Kidney tubule cell (primary cell): ENCODE results near the gene STXBP5.
"Not testable (repeated sequence)": the region's sequence is repeated elsewhere in the genome, so short reads cannot be mapped to it uniquely, and the experiment has no call there.

Experiments
- DNase-seq: peaks from one replicate; pipeline ENCODE4 v3.0.0-alpha.2; 2018; ENCODE audit warnings: low spot score

STXBP5 gene

DNA sequence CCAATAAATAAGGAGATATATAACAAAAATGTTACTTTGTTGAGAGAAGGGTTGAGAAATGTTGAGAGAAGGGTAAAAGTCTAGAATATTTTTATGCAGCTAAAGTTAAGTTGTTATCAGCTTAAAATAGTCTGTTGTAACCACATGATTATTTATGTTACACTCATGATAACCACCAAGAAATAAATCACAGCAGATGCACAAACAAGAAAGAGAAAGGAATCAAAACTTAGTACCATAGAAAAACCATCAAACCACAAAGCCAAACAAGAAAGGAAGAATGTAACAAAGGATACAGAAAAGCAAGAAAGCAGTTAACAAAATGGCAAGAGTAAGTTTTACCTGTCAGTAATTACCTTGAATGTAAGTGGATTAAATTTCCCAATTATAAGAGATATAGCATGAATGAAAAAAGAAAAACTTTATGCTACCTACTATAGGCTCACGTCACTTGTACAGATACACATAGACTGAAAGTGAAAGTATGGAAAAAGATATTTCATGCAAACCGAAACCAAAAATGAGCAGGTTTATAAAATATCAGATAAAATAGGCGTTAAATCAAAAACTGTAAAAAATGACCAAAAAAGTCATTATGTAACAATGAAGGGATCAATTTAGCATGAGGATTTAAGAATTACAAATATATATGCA, 93.6 kb downstream of the STXBP5 start:
- DNase-seq, result no peak

GRCh38 chr6:147298461-147298860, 94.2 kb downstream of the STXBP5 start:
- peak; percentile 76 for DNase-seq

GRCh38 chr6:147299035-147299434, 94.8 kb downstream of the STXBP5 start:
- DNase-seq, result no peak

DNA sequence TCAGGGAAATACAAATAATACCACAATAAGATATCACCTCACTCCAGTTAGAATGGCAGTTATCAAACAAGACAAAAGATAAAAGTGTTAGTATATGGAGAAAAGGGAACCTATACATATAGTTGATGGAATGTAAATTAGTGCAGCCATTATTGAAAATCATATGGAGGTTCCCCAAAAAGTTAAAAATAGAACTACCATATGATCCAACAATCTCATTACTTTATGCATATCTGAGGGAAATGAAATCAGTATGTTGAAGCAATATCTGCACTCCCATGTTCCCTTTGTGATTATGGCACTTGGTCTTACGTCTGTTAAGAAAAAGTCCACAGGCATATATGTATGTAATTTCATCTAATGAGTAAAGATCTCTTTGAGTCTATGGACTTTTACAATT, 96.9 kb downstream of the STXBP5 start:
- DNase-seq, result no peak

DNA sequence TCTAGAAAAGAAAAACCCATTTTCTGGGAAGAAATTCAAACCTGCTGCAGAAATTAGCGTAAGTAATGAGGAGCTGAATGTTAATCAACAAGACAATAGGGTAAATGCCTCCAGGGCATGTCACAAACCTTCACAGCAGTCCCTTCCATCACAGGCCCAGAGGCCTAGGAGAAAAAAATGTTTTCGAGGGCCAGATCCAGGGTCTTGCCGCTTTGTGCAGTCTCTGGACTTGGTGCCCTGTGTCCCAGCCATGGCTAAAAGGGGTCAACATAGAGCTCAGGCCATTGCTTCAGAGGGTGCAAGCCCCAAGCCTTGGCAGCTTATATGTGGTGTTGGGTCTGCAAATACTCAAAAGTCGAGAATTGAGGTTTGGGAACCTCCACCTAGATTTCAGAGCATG, 99.8 kb downstream of the STXBP5 start:
- DNase-seq, result no peak

- no peak for DNase-seq
These were observed 106.3 kb downstream of the STXBP5 start for GRCh38 chr6:147310521-147310920.

GRCh38 chr6:147311218-147311617, 107.0 kb downstream of the STXBP5 start:
- DNase-seq, result no peak

DNA sequence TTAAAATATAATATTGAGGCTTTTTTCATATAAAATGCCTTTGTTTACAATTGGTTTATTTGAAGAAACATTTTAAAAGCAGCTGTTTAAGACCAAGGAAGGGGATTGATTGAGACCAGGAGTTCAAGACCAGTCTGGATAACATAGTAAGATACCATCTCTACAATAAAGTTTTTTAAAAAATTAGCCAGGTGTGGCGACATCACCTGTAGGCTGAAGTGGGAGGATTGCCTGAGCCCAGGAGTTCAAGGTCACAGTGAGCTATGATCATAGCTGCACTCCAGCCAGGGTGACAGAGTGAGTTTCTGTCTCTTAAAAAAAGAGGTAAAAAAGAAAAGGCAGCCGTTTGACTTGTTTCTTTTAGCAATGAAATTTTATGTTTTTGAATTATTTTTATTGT, 117.0 kb downstream of the STXBP5 start:
- DNase-seq, result no peak

GRCh38 chr6:147322299-147323162, 118.3 kb downstream of the STXBP5 start:
- DNase-seq, result no peak

GRCh38 chr6:147325557-147325956, 121.3 kb downstream of the STXBP5 start:
- no peak for DNase-seq

- DNase-seq, result peak; percentile 3
These were observed 127.2 kb downstream of the STXBP5 start for GRCh38 chr6:147331401-147331800.

GRCh38 chr6:147337921-147338320, 133.7 kb downstream of the STXBP5 start:
- DNase-seq, result no peak

DNA sequence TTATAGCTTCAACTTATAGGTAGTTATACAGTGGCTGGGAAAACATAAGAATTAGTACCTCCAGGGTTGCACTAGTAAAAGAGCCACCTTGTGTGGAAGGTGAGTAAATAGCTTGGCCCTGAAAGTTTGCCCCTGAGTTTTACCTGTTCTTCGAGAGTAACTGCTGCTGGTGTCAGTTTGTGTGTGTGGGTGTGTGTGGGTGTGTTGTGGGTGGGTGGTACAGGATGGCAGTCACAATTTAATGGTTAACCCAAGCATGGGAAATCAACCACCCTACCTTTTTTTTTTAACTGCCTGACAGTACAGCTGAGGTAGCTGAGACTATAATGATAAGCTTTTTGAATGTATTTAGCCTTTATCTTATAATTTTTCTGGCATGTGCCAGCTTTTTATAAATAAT, 137.3 kb downstream of the STXBP5 start:
- peak; percentile 52 for DNase-seq

DNA sequence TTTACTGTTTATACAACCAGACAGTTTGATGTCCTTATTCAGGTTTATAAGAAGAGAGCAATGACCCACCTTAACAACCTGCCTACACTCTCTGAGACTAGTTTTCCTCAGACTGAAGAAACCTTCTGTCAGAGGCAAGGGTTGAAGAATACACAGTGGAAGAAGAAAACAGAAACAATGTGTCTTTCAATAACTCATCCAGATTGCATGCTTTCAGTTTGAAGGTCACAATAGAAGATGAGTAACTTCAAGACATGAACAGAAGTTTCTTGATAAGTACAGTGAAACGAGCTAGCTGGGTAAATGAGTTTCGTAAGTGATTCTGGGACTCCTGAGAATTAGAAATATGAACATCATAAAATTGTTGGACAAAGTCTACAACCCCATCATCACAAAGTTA, 141.7 kb downstream of the STXBP5 start:
- no peak for DNase-seq

- DNase-seq, result no peak
These were observed 143.1 kb downstream of the STXBP5 start for GRCh38 chr6:147347179-147347881.

DNA sequence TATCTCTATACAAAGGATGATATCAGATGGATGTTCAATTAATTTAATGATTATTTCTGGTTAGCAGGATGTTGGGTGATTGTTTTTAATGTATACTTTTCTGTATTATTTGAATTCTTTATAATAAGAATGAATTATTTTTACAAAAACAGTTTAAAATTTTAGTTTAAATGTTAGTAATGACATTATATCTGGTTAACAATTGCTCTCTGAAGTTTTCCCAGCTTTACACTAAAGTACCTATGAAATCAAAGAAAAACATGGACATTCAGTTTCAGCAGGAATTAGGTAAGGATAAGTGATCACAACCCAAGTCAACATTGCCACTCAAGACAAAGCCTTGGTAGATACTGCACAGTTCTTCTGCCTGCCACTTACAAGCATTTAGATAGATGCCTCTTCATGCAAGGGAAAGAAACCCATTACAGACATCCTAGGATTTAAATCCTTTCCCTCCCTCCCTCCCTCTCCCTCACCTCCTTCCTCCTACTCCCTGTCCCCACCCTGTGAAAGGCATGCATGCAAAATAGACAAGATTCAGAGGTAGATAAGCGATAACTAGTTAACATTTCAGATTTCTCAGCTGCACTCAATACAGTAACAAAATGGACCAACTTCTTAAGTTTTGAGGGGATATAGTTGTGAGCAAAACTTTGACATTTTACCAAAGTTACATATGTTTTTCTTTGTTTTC, 143.8 kb downstream of the STXBP5 start:
- no peak for DNase-seq

GRCh38 chr6:147361311-147361981, 157.2 kb downstream of the STXBP5 start:
- DNase-seq, result no peak

GRCh38 chr6:147366290-147366689, 162.1 kb downstream of the STXBP5 start:
- DNase-seq, result no peak

- no peak for DNase-seq
These were observed 167.1 kb downstream of the STXBP5 start for GRCh38 chr6:147371325-147371724.

DNA sequence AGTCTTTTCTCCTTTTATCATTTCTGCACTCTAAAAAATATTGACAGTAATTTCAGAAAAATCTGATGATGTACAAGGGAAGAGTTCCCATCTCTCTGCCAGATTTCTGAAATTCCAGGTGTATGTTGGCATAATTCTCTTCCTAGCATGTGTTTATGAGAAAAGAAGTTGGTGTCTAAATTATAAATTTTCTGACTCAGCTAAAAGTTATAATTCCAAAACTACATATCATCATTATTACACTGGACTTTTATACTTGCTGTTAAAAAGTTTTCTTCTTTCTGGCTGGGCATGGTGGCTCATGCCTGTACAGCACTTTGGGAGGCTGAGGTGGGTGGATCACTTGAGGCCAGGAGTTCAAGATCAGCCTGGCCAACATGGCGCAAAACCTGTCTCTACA, 168.6 kb downstream of the STXBP5 start:
- no peak for DNase-seq

DNA sequence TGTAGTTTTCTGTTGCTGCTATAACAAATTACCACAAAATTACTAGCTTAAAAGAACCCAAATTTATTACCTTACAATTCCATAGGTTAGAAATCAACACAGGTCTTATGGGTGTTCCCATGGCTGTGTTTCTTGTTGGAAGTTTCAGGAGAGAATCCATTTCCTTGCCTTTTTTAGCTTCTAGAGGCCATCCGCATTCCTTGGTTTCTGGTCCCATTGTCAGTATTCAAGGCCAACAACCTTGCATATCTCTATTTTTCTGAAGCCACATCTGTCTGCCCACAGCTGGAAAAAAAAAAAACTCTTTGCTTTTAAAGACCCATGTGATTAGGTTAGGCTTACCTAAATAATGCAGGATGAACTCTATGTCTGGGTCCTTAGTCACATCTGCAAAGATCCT, 174.6 kb downstream of the STXBP5 start:
- no peak for DNase-seq

DNA sequence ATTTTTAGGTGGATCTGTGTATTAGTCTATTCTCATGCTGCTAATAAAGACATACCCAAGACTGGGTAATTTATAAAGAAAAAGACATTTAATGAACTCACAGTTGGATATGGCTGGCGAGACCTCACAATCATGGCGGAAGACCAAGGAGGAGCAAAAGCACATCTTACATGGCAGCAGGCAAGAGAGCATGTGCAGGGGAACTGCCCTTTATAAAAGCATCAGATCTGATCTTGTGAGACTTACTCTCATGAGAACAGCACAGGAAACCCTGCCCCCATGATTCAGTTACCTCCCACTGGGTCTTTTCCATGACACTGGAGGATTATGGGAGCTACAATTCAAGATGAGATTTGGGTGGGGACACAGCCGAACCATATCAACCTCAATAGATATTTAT, 176.6 kb downstream of the STXBP5 start:
- DNase-seq, result not testable (repeated sequence)
